ENCODE data around the gene LAP3. TPM values are rescaled to one million over a fixed set of nuclear protein-coding genes. Genes with fewer than 3 reads are reported as not detected.

The LAP3 gene
- 44.8 TPM for total RNA-seq

GRCh38 chr4:17576932-17577664, at the start of gene LAP3:
Gene LAP3, plus strand, starts transcription at chr4:17577198. Its CDS starts 268 bp downstream, at chr4:17577466.

GRCh38 chr4:17614416-17615299, 37.7 kb downstream of the LAP3 start, which contains the start of gene MED28:
Gene MED28, plus strand, starts transcription at chr4:17614641. Its CDS starts 14 bp downstream, at chr4:17614655.

Other genes with a start within 250 kb of the LAP3 start
- 28.2 TPM for gene QDPR, start 65.1 kb upstream of the LAP3 start, total RNA-seq
- not detected for gene CLRN2, start 62.0 kb upstream of the LAP3 start, total RNA-seq
- 43.5 TPM for gene MED28, start 37.4 kb downstream of the LAP3 start, total RNA-seq
- gene FAM184B, start 204.4 kb downstream of the LAP3 start, total RNA-seq: 3.1 TPM
- gene DCAF16, start 233.6 kb downstream of the LAP3 start, total RNA-seq: 51.6 TPM
- 13.8 TPM for gene NCAPG, start 233.8 kb downstream of the LAP3 start, total RNA-seq